HG03571 (cell line): ENCODE results near the gene SNCG.
"Not testable (repeated sequence)": the region's sequence is repeated elsewhere in the genome, so short reads cannot be mapped to it uniquely, and the experiment has no call there.

Source experiments
- ATAC-seq: cut with Tn5 transposase; IDR thresholded peaks from one replicate; pipeline ENCODE4 v1.9.1; 2021; ENCODE audit not compliant: unreplicated experiment

Gene SNCG

GRCh38 chr10:86974484-86974883, 16.1 kb downstream of the SNCG start:
- ATAC-seq, result no peak

GRCh38 chr10:86976362-86977056, 18.1 kb downstream of the SNCG start:
- ATAC-seq, result no peak

DNA sequence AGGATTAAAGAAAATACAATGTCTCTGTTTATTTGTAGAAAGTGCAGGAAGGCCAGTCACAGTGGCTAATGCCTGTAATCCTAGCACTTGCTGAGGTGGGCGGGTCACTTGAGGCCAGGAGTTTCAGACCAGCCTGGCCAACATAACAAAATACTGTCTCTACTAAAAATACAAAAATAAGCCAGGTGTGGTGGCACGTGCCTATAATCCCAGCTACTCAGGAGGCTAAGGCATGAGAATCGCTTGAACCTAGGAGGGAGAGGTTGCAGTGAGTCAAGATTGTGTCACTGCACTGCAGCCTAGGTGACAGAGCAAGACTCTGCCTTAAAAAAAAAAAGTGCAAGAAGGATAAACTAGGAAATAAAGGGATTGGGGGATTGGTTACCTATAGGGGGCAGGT, 20.1 kb downstream of the SNCG start:
- not testable (repeated sequence) for ATAC-seq

- ATAC-seq, result no peak
Observed at GRCh38 chr10:86979296-86979818, 21.0 kb downstream of the SNCG start.

- no peak for ATAC-seq
Observed at GRCh38 chr10:86979977-86980448, 21.6 kb downstream of the SNCG start.

GRCh38 chr10:86981020-86981419, 22.6 kb downstream of the SNCG start:
- ATAC-seq, result not testable (repeated sequence)

DNA sequence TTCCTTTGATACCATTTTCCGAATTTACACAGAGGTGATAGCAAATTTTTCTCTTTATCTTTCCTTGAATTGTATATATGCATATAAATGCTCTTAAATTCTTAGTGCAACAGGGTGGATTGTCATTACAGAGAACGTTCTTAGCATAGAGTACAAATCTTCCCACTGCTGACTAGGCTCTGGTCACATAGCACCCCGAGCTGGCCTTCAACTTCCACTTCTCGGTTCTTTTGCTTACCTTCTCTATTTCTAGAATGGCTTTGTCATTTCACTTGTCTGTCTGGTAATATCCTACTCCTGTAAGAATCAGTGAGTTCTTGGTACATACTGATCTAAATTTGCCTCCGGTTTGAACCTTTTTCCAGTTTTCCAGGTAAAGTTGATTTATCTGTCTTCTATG, 23.3 kb downstream of the SNCG start:
- ATAC-seq, result no peak

DNA sequence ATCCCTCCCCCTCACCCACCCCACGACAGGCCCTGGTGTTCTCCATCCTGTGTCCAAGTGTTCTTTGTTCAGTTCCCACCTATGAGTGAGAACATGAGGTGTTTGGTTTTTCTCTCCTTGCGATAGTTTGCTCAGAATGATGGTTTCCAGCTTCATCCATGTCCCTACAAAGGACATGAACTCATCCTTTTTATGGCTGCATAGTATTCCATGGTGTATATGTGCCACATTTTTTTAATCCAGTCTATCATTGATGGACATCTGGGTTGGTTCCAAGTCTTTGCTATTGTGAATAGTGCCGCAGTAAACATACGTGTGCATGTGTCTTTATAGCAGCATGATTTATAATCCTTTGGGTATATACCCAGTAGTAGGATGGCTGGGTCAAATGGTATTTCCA, 26.1 kb downstream of the SNCG start:
- ATAC-seq, result not testable (repeated sequence)

GRCh38 chr10:86988520-86988919, 30.1 kb downstream of the SNCG start:
- no peak for ATAC-seq

DNA sequence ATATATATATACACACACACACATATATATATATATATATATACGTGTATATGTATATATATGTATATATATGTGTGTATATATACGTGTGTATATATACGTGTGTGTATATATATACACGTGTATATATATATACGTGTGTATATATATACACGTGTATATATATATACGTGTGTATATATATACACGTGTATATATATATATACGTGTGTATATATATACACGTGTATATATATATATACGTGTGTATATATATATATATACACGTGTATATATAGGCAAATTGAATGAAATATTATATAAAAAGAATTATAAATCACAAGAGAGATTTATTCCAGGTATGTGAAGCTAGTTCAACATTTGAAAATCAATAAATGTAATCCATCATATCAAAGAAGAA, 33.0 kb downstream of the SNCG start:
- ATAC-seq, result not testable (repeated sequence)

GRCh38 chr10:86992456-86992855, 34.1 kb downstream of the SNCG start:
- no peak for ATAC-seq

DNA sequence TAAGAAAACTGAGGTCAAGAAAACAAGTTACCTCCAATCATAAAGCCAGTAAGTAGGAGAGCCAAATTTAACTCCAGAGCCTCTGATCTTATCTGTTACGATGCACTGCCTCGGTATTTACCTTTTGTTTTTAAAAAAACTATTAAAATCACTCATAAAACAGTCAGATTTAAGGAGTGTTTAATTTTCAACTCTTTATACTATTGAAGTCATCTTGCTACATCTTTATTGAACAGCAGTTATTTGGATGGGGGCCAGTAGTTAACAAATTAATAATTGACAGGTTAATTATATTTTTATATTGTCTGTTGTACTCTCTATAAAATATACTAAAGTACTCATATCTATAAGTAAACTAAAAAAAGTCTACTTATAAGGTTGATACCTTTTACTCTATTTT, 34.5 kb downstream of the SNCG start:
- no peak for ATAC-seq

GRCh38 chr10:86999802-87000403, 41.5 kb downstream of the SNCG start:
- ATAC-seq, result not testable (repeated sequence)

- ATAC-seq, result no peak
Observed at GRCh38 chr10:87000491-87000890, 42.1 kb downstream of the SNCG start.

- ATAC-seq, result not testable (repeated sequence)
Observed at GRCh38 chr10:87007124-87007523, 48.7 kb downstream of the SNCG start.

- ATAC-seq, result not testable (repeated sequence)
Observed at GRCh38 chr10:87007674-87008073, 49.3 kb downstream of the SNCG start.

DNA sequence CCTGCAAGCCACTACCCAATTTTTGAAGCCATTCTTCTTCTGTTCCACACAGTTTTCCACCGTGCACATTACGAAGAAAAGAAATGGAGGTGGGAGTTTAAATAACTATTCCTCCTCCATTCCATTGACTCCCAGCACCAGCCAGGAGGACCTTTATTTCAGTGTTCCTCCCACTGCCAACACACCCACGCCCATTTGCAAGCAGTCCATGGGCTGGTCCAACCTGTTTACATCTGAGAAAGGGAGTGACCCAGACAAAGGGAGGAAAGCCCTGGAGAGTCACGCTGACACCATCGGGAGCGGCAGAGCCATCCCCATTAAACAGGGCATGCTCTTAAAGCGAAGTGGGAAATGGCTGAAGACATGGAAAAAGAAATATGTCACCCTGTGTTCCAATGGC, 49.9 kb downstream of the SNCG start:
- not testable (repeated sequence) for ATAC-seq

DNA sequence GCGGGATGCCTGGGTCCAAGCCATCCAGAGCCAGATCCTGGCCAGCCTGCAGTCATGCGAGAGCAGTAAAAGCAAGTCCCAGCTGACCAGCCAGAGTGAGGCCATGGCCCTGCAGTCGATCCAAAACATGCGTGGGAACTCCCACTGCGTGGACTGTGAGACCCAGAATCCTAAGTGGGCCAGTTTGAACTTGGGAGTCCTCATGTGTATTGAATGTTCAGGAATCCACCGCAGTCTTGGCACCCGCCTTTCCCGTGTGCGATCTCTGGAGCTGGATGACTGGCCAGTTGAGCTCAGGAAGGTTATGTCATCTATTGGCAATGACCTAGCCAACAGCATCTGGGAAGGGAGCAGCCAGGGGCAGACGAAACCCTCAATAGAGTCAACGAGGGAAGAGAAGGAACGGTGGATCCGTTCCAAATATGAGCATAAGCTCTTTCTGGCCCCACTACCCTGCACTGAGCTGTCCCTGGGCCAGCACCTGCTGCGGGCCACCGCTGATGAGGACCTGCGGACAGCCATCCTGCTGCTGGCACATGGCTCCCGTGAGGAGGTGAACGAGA, 50.8 kb downstream of the SNCG start:
- ATAC-seq, result not testable (repeated sequence)
